Esophagus squamous epithelium (tissue), 4 donors: Measurements from ENCODE around the gene TSPAN5.

Experiments
- POLR2A ChIP-seq, 4 donors: fragments of 450-650 bp; IDR thresholded peaks; one replicate each; pipeline ENCODE4 v1.6.1; 2017; ENCODE audit warnings: antibody characterized with exemption in 4 of 4, mild to moderate bottlenecking in 4 of 4, moderate library complexity in 3 of 4
- TF ChIP-seq, protein P1 (sequence below), 6 experiments: fragments of 450-650 bp in 4 of 6; fragments of 200-600 bp in 2 of 6; sonication (generic) in 2 of 6; IDR thresholded peaks; one replicate each; pipeline ENCODE4 v1.5.1; 2016 to 2019; ENCODE audit warnings: antibody characterized with exemption in 6 of 6, mild to moderate bottlenecking in 4 of 6, moderate library complexity in 4 of 6

DNA sequence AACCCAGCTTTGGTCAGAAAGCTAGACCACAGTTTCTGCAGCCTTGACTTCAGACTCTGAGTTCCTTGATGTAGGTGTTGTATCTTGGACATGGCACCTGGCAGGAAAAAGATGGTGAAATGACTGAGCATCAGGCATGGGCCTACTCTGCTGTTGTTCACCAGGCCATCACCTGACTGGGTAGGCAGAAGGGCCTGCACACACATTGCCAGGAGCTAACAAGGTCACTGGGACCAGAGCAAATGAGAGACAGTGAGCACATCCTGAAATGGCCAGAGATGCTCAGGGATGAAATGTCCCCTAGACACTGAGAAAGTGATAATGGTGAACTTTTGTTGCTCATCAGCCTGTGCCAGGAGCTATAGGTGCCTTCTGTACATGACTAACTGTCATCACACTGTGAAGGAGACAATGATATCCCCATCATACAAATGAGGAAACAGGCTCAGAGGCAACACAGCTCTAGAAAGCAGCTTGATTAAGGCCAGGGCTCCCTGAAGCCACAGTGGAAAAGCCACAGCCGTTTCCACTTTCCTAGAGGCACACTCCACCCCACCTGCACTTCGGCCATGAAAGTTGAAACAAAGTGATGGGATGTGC lies 128.3 kb downstream of the TSPAN5 start:
- TF ChIP-seq, protein P1, sequence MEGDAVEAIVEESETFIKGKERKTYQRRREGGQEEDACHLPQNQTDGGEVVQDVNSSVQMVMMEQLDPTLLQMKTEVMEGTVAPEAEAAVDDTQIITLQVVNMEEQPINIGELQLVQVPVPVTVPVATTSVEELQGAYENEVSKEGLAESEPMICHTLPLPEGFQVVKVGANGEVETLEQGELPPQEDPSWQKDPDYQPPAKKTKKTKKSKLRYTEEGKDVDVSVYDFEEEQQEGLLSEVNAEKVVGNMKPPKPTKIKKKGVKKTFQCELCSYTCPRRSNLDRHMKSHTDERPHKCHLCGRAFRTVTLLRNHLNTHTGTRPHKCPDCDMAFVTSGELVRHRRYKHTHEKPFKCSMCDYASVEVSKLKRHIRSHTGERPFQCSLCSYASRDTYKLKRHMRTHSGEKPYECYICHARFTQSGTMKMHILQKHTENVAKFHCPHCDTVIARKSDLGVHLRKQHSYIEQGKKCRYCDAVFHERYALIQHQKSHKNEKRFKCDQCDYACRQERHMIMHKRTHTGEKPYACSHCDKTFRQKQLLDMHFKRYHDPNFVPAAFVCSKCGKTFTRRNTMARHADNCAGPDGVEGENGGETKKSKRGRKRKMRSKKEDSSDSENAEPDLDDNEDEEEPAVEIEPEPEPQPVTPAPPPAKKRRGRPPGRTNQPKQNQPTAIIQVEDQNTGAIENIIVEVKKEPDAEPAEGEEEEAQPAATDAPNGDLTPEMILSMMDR (IDR thresholded peaks at IDR 0.05): no peak
- TF ChIP-seq POLR2A (IDR thresholded peaks at IDR 0.05): no peak
